Mammary epithelial cell (primary cell): ENCODE data around the gene CCDC33.

Experiments
- EZH2 ChIP-seq: IDR thresholded peaks from 2 replicates; pipeline ENCODE4 v1.6.1; 2012; ENCODE audit warnings: low read length, inconsistent platforms, borderline replicate concordance
- TF ChIP-seq, protein P1 (sequence below), 2 donors: IDR thresholded peaks in 1 of 2; conservative IDR thresholded peaks in 1 of 2; 2 replicates each; pipeline ENCODE4 v1.5.1; 2011 to 2012; ENCODE audit warnings: inconsistent platforms in 2 of 2, low read length in 2 of 2, mild to moderate bottlenecking in 2 of 2, control low read depth in 1 of 2, low read depth in 1 of 2; ENCODE audit not compliant: insufficient read depth in 1 of 2; ENCODE audit errors: extremely low read depth in 1 of 2

DNA sequence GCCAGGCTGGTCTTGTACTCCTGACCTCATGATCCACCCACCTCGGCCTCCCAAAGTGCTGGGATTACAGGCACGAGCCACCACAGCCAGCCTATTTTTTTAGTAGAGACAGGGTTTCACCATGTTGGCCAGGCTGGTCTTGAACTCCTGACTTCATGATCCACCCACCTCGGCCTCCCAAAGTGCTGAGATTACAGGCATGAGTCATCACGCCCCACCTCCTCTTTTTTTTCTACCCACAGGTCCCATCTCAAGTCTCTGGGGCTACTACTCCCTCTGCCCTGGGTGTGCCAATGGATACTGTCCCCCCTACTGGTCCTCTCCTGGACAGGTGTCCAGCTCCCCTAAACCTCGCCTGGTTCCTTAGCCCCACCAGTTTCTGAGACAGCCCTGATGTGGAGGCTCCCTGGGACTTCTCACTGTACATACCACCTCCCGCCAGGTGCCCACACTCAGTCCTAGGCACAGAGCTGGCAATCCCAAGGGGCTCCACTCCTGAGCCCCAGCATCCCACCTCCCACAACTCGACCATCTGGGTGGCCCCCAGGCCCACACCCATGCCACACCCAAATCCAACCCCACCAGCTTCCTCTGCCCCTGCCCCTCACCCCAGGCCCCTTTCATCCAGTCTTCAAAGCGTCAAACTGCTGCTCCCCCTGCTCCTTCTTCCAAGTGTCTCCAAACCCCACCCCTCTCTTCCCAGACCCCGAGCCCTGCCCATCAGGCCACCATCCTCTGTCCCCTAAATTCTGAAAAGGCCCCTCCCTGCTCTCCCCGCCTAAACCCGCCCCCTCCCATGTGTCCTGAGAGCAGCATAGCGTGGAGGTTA is 144.4 kb downstream of the CCDC33 start:
- TF ChIP-seq, protein P1, sequence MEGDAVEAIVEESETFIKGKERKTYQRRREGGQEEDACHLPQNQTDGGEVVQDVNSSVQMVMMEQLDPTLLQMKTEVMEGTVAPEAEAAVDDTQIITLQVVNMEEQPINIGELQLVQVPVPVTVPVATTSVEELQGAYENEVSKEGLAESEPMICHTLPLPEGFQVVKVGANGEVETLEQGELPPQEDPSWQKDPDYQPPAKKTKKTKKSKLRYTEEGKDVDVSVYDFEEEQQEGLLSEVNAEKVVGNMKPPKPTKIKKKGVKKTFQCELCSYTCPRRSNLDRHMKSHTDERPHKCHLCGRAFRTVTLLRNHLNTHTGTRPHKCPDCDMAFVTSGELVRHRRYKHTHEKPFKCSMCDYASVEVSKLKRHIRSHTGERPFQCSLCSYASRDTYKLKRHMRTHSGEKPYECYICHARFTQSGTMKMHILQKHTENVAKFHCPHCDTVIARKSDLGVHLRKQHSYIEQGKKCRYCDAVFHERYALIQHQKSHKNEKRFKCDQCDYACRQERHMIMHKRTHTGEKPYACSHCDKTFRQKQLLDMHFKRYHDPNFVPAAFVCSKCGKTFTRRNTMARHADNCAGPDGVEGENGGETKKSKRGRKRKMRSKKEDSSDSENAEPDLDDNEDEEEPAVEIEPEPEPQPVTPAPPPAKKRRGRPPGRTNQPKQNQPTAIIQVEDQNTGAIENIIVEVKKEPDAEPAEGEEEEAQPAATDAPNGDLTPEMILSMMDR (conservative IDR thresholded peaks at IDR 0.05 in 1 of 2, IDR thresholded peaks at IDR 0.05 in 1 of 2; ENCODE audit: extremely low read depth in 1 of 2, insufficient read depth in 1 of 2, low read depth in 1 of 2, low read length in 2 of 2), result no peak
- TF ChIP-seq EZH2, result no peak
